ENCODE measurements around the gene SCN9A.

Gene SCN9A

GRCh38 chr2:166417669-166418068, 41.9 kb upstream of the SCN9A start:
- H3K79me1 ChIP-seq (replicated peaks; ENCODE audit: low read length, poor library complexity, severe bottlenecking), result no peaks in the 10 kb centered on the region
- H2BK12ac ChIP-seq (ENCODE audit: low read length in 2 of 2), result no peak overlapping the region
- no peak overlapping the region for H2BK5ac ChIP-seq (ENCODE audit: low read depth, low read length, poor library complexity, severe bottlenecking)
- H3K4me3 ChIP-seq (ENCODE audit: insufficient read depth in 1 of 2, low read depth in 1 of 2, low read length in 2 of 2), result no peak overlapping the region
- no peak overlapping the region for H3K4ac ChIP-seq (ENCODE audit: low read depth in 1 of 2, low read length in 2 of 2)
- no peak overlapping the region for H3K27ac ChIP-seq (ENCODE audit: low read length, poor library complexity, severe bottlenecking)
- no peaks in the 10 kb centered on the region for H3K36me3 ChIP-seq (ENCODE audit: control insufficient read depth in 1 of 2, insufficient read depth in 2 of 2, low read depth in 1 of 2, low read length in 2 of 2)
- no peaks in the 10 kb centered on the region for H3K4me1 ChIP-seq (ENCODE audit: control insufficient read depth, insufficient read depth, low read depth, low read length)
- H2AK5ac ChIP-seq (ENCODE audit: low read length, severe bottlenecking), result no peak overlapping the region
- H3K9ac ChIP-seq (ENCODE audit: low read length), result no peak overlapping the region
- no peak overlapping the region for H3K23ac ChIP-seq (ENCODE audit: low read length in 2 of 2)
- no peak overlapping the region for H2BK120ac ChIP-seq (ENCODE audit: low read depth, low read length)
- peak; percentile 50 for DNase-seq
- no peaks in the 10 kb centered on the region for H3K9me3 ChIP-seq (ENCODE audit: control insufficient read depth, low read length)
- no peak overlapping the region for H3K4me2 ChIP-seq (ENCODE audit: low read length, poor library complexity, severe bottlenecking)
- no peak overlapping the region for H4K8ac ChIP-seq (ENCODE audit: low read length)
- H2AFZ ChIP-seq (ENCODE audit: low read depth, low read length), result no peak overlapping the region
- H2BK15ac ChIP-seq (ENCODE audit: low read depth, poor library complexity, severe bottlenecking), result no peak overlapping the region
- no peaks in the 10 kb centered on the region for H3K27me3 ChIP-seq (ENCODE audit: control insufficient read depth in 1 of 2, insufficient read depth in 1 of 2, low read length in 2 of 2)
- H3K18ac ChIP-seq (ENCODE audit: low read depth in 1 of 2, low read length in 2 of 2), result no peak overlapping the region
- WGBS, result 83% methylated on average over 1 of the region's 2 CpGs
- H3K14ac ChIP-seq (ENCODE audit: low read length in 2 of 2), result no peak overlapping the region
- no peak overlapping the region for H4K91ac ChIP-seq (ENCODE audit: low read length)

GRCh38 chr2:166413255-166413654, 37.5 kb upstream of the SCN9A start:
- Histone ChIP-seq H3K14ac (ENCODE audit: low read length in 2 of 2) (no peak overlapping the region), H3K9me3 (ENCODE audit: control insufficient read depth, low read length) (no peaks in the 10 kb centered on the region), H2AFZ (ENCODE audit: low read depth, low read length) (no peak overlapping the region), H2BK12ac (ENCODE audit: low read length in 2 of 2) (no peak overlapping the region), H3K79me1 (replicated peaks; ENCODE audit: low read length, poor library complexity, severe bottlenecking) (no peaks in the 10 kb centered on the region), H4K91ac (ENCODE audit: low read length) (no peak overlapping the region), H2BK5ac (ENCODE audit: low read depth, low read length, poor library complexity, severe bottlenecking) (no peak overlapping the region), H3K4me2 (ENCODE audit: low read length, poor library complexity, severe bottlenecking) (no peak overlapping the region), H3K4me3 (ENCODE audit: insufficient read depth in 1 of 2, low read depth in 1 of 2, low read length in 2 of 2) (no peak overlapping the region), H4K8ac (ENCODE audit: low read length) (no peak overlapping the region), H3K23ac (ENCODE audit: low read length in 2 of 2) (no peak overlapping the region), H2BK15ac (ENCODE audit: low read depth, poor library complexity, severe bottlenecking) (no peak overlapping the region), H3K27ac (ENCODE audit: low read length, poor library complexity, severe bottlenecking) (no peak overlapping the region), H2BK120ac (ENCODE audit: low read depth, low read length) (no peak overlapping the region), H3K27me3 (ENCODE audit: control insufficient read depth in 1 of 2, insufficient read depth in 1 of 2, low read length in 2 of 2) (no peaks in the 10 kb centered on the region), H2AK5ac (ENCODE audit: low read length, severe bottlenecking) (no peak overlapping the region), H3K18ac (ENCODE audit: low read depth in 1 of 2, low read length in 2 of 2) (no peak overlapping the region), H3K4me1 (ENCODE audit: control insufficient read depth, insufficient read depth, low read depth, low read length) (no peaks in the 10 kb centered on the region), H3K4ac (ENCODE audit: low read depth in 1 of 2, low read length in 2 of 2) (no peak overlapping the region), H3K9ac (ENCODE audit: low read length) (no peak overlapping the region), H3K36me3 (ENCODE audit: control insufficient read depth in 1 of 2, insufficient read depth in 2 of 2, low read depth in 1 of 2, low read length in 2 of 2) (no peaks in the 10 kb centered on the region)
- no peak for DNase-seq
- 92% methylated on average over 1 of the region's 1 CpG for WGBS

GRCh38 chr2:166411473-166412230, 35.9 kb upstream of the SCN9A start:
- H2AFZ ChIP-seq (ENCODE audit: low read depth, low read length), result no peak overlapping the region

GRCh38 chr2:166410828-166411472, 35.2 kb upstream of the SCN9A start:
- no peak overlapping the region for H2BK5ac ChIP-seq (ENCODE audit: low read depth, low read length, poor library complexity, severe bottlenecking)
- no peaks in the 10 kb centered on the region for H3K36me3 ChIP-seq (ENCODE audit: control insufficient read depth in 1 of 2, insufficient read depth in 2 of 2, low read depth in 1 of 2, low read length in 2 of 2)
- no peak overlapping the region for H2BK120ac ChIP-seq (ENCODE audit: low read depth, low read length)
- 85% methylated on average over 5 of the region's 7 CpGs for WGBS
- H2AK5ac ChIP-seq (ENCODE audit: low read length, severe bottlenecking), result no peak overlapping the region
- no peaks in the 10 kb centered on the region for H3K9me3 ChIP-seq (ENCODE audit: control insufficient read depth, low read length)
- no peak overlapping the region for H3K18ac ChIP-seq (ENCODE audit: low read depth in 1 of 2, low read length in 2 of 2)
- H3K23ac ChIP-seq (ENCODE audit: low read length in 2 of 2), result no peak overlapping the region
- H3K27ac ChIP-seq (ENCODE audit: low read length, poor library complexity, severe bottlenecking), result no peak overlapping the region
- H4K91ac ChIP-seq (ENCODE audit: low read length), result no peak overlapping the region
- H3K4me3 ChIP-seq (ENCODE audit: insufficient read depth in 1 of 2, low read depth in 1 of 2, low read length in 2 of 2), result no peak overlapping the region
- no peak overlapping the region for H2BK15ac ChIP-seq (ENCODE audit: low read depth, poor library complexity, severe bottlenecking)
- no peak overlapping the region for H2BK12ac ChIP-seq (ENCODE audit: low read length in 2 of 2)
- H4K8ac ChIP-seq (ENCODE audit: low read length), result no peak overlapping the region
- H3K4me2 ChIP-seq (ENCODE audit: low read length, poor library complexity, severe bottlenecking), result no peak overlapping the region
- H2AFZ ChIP-seq (ENCODE audit: low read depth, low read length), result no peak overlapping the region
- no peaks in the 10 kb centered on the region for H3K4me1 ChIP-seq (ENCODE audit: control insufficient read depth, insufficient read depth, low read depth, low read length)
- no peaks in the 10 kb centered on the region for H3K27me3 ChIP-seq (ENCODE audit: control insufficient read depth in 1 of 2, insufficient read depth in 1 of 2, low read length in 2 of 2)
- peak; percentile 76 for DNase-seq
- H3K79me1 ChIP-seq (replicated peaks; ENCODE audit: low read length, poor library complexity, severe bottlenecking), result no peaks in the 10 kb centered on the region
- peak overlapping the region; percentile 55 for H3K9ac ChIP-seq (ENCODE audit: low read length)
- no peak overlapping the region for H3K4ac ChIP-seq (ENCODE audit: low read depth in 1 of 2, low read length in 2 of 2)
- H3K14ac ChIP-seq (ENCODE audit: low read length in 2 of 2), result no peak overlapping the region

More at GRCh38 chr2:166411473-166412230, 35.9 kb upstream of the SCN9A start:
- Histone ChIP-seq H3K4me3 (ENCODE audit: insufficient read depth in 1 of 2, low read depth in 1 of 2, low read length in 2 of 2) (peak overlapping the region in 1 of 2 experiments; percentile 38), H3K4me2 (ENCODE audit: low read length, poor library complexity, severe bottlenecking) (no peak overlapping the region), H3K4ac (ENCODE audit: low read depth in 1 of 2, low read length in 2 of 2) (no peak overlapping the region), H2BK15ac (ENCODE audit: low read depth, poor library complexity, severe bottlenecking) (no peak overlapping the region), H3K36me3 (ENCODE audit: control insufficient read depth in 1 of 2, insufficient read depth in 2 of 2, low read depth in 1 of 2, low read length in 2 of 2) (no peaks in the 10 kb centered on the region), H2BK5ac (ENCODE audit: low read depth, low read length, poor library complexity, severe bottlenecking) (no peak overlapping the region), H4K8ac (ENCODE audit: low read length) (no peak overlapping the region), H2BK12ac (ENCODE audit: low read length in 2 of 2) (no peak overlapping the region), H2AK5ac (ENCODE audit: low read length, severe bottlenecking) (no peak overlapping the region), H3K27ac (ENCODE audit: low read length, poor library complexity, severe bottlenecking) (peak overlapping the region; percentile 16), H4K91ac (ENCODE audit: low read length) (no peak overlapping the region), H3K9me3 (ENCODE audit: control insufficient read depth, low read length) (no peaks in the 10 kb centered on the region), H3K4me1 (ENCODE audit: control insufficient read depth, insufficient read depth, low read depth, low read length) (no peaks in the 10 kb centered on the region), H3K23ac (ENCODE audit: low read length in 2 of 2) (no peak overlapping the region), H3K27me3 (ENCODE audit: control insufficient read depth in 1 of 2, insufficient read depth in 1 of 2, low read length in 2 of 2) (no peaks in the 10 kb centered on the region), H2BK120ac (ENCODE audit: low read depth, low read length) (no peak overlapping the region), H3K79me1 (replicated peaks; ENCODE audit: low read length, poor library complexity, severe bottlenecking) (no peaks in the 10 kb centered on the region), H3K14ac (ENCODE audit: low read length in 2 of 2) (no peak overlapping the region), H3K18ac (ENCODE audit: low read depth in 1 of 2, low read length in 2 of 2) (peak overlapping the region in 1 of 2 experiments; percentile 73), H3K9ac (ENCODE audit: low read length) (peak overlapping the region; percentile 55)
- DNase-seq, result peak; percentile 15
- 49% methylated on average over 5 of the region's 6 CpGs for WGBS

All from mesenchymal stem cell (in vitro differentiated cells and primary cell).